ENCODE measurements around the gene ZNF124.

DNA sequence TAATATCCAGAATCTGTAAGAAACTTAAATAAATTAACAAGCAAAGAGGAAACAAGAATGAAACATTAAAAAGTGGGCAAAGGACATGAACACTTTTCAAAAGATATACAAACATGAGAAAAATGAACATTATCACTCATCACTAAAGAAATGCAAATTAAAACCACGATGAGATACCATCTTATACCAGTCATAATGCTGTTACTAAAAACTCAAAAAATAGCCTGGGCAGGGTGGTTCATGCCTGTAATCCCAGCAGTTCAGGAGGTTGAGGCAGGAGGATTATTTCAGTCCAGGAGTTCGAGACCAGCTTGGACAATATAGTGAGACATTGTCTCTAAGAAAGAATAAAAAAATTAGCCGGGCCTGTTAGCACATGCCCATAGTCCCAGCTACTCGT is 6.1 kb downstream of the ZNF124 start:
- no peak for TF ChIP-seq EZH2phosphoT487 (conservative IDR thresholded peaks at IDR 0.05; ENCODE audit: low read length)
- TF ChIP-seq, protein P1, sequence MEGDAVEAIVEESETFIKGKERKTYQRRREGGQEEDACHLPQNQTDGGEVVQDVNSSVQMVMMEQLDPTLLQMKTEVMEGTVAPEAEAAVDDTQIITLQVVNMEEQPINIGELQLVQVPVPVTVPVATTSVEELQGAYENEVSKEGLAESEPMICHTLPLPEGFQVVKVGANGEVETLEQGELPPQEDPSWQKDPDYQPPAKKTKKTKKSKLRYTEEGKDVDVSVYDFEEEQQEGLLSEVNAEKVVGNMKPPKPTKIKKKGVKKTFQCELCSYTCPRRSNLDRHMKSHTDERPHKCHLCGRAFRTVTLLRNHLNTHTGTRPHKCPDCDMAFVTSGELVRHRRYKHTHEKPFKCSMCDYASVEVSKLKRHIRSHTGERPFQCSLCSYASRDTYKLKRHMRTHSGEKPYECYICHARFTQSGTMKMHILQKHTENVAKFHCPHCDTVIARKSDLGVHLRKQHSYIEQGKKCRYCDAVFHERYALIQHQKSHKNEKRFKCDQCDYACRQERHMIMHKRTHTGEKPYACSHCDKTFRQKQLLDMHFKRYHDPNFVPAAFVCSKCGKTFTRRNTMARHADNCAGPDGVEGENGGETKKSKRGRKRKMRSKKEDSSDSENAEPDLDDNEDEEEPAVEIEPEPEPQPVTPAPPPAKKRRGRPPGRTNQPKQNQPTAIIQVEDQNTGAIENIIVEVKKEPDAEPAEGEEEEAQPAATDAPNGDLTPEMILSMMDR (IDR thresholded peaks at IDR 0.05; ENCODE audit: insufficient read depth, low read length, poor library complexity, severe bottlenecking) = no peak
